ENCODE data around the gene KIF1A.
"Not testable (repeated sequence)": the region's sequence is repeated elsewhere in the genome, so short reads cannot be mapped to it uniquely, and the experiment has no call there.

Gene KIF1A

DNA sequence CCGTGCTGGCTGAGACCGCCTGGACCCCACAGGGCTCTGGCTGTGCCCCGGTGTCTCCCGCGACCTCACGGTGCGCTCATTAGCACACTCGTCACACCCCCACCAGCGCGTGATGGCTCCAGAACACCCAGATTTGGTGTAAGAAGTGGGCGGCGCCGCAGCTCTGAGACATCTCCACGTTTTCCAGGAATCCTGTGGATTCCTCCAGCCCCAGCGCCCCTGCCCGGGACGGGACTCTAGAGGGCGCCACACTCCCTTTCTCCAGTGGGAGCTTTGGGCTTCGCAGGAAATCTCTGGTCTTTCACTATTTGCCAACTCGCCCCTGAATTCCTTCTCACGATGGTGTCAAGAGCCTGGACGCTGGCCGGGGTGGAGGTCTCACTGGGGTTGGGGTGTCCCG lies 144.7 kb downstream of the KIF1A start:
- not testable (repeated sequence) for DNase-seq

DNA sequence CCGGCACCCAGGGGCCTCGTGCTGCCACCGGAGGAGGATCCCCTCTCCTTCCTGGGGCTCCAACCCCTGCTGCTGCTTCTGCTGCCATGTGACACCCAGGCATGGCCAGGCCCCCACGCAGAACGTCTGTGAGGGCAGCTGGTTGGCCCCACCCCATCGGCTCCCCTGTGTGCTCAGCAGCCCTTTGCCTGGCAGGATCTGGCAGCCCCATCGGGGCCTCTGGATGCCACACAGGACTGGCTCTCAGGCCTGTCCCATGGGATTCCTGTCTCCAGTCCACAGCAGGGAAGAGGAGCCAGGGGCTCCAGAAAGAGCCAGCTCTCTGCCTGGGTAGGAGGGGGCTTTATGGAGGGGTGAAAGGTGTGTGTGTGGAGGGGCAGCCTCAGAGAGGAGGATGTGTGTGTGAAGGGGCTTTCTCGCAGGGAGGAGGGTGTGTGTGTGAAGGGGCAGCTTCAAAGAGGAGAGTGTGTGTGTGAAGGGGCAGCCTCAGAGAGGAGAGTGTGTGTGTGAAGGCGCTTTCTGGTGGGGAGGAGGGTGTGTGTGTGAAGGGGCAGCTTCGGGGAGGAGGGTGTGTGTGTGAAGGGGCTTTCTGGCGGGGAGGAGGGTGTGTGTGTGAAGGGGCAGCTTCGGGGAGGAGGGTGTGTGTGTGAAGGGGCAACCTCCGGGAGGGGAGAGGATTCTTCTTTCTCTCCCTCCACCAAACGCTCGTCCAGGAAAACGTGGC lies 145.4 kb downstream of the KIF1A start:
- not testable (repeated sequence) for DNase-seq

DNA sequence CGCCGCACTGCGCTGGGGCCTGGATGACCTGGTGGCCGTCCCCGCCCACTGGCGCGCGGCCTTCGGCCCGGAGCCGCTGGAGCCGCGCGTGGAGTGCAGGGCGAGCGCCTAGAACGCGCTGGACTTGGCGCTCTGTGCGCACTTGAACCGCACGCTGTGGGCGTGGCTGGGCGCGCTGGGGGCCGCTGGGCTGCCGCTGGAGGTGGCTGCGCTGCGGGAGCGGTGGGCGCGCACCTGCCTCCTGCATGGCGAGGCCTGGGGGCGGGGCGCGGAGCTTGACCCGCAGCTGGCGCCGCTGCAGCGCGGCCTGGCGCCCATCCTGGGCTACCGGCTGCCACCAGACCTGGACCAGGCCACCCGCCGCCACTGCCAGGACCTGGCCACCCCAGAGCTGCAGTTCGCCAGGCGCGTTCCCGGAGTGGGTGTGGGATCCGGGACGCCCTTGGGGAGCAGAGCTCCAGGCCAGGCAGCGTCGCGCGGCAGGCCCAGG lies 147.3 kb downstream of the KIF1A start:
- DNase-seq = no peak

DNA sequence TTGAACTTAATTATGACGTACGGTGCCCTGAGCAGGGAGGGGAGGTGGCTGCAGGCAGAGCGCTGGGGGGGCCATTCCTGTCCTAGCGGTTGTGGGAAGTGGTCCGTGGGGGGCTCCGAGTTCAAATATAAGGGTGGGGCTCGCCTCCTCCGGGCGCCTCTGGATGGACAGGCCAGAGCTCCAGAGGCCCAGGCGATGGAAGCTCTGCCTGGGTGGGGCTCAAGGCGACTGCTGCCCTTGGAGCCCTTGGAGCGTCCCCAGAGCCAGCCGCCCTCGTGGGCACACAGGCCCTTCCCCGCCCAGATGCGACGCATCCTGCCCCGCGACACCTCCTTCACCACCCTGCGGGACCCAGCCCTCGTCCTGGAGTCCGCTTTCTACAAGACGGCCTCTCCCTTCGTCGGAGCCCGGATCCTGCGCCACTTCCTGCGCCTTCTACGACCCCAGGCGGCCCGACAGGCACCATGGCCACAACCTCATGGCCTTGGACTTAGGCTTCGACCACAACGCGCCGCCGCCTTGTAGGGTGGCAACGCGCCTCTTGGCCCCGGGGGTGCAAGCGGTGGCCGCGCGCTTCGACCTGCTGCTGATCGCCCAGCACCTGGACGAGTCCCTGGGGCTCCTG lies 147.8 kb downstream of the KIF1A start:
- DNase-seq = no peak

DNA sequence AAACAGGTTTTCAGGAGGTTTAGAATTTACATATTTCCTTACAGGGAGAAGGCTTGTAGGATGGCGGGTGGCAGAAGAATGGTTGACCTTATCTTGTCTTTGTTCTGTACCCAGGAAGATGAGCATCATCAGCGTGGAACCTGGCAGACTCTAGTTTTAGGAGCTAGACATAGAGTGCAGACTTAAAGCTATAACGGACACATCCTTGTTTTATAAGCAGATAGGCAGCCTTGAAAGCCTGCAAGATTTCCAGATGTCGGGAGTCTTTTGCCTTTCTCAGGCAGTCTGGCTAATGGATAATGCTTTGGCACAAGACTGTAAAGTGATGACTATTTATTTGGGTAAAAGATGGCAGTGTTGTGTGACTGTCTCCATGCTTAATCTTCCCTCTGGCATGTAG lies 149.1 kb downstream of the KIF1A start:
- DNase-seq = no peak

DNA sequence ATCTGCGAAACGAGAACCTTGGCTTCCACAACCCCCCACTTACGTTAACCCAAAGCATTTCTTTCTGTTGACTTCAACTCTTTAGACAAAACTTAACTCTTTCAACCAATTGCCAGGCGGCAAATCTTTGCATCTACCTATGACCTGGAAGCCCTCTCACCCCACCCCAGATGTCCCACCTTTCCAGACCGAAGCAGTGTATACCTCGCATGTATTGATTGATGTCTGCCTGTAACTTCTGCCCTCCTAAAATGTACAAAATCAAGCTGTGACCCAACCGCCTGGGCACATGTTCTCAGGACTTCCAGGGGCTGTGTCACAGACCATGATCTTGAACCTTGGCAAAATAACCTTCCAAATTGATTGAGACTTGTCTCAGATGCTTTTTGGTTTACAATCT lies 149.6 kb downstream of the KIF1A start:
- no peak for DNase-seq

DNA sequence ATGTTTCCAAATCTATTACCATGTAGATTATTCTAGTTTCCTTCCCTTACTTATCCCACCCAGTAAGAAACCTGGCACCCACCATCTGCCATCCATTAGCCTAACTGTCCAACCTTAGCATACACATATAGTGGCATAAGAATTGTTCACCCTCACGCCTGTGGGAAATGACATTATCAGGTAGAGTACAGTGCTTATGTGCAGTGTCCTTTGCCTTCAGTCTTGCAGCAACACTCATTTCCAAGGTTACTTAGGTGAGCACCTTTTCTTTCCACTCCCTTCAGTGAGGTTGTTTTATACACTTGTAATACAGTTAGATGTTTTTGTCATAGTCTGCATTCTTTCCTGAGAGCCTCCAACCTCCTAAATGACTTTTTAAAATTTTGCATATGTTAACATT lies 155.4 kb downstream of the KIF1A start:
- DNase-seq = no peak
